IMR-90 (cell line): ENCODE measurements around the gene HIPK1. TPM values are rescaled to one million over a fixed set of nuclear protein-coding genes. Genes with fewer than 3 reads are reported as not detected.

Experiments used
- ATAC-seq: fragments of 200-7000 bp; cut with Tn5 transposase; 2 replicates; pipeline ENCODE4 v1.9.1; 2020; ENCODE audit warnings: low read depth, mild to moderate bottlenecking, moderate library complexity
- BruUV-seq: library from RNA; stranded (reverse); fragments of 400-500 nt; replicated peaks from 2 replicates; lab custom pipeline; 2021; lab: Mats Ljungman, UMichigan
- CTCF ChIA-PET: fragments of 300-600 bp; formaldehyde crosslinking; extraction: SDS; loops from one replicate; lab custom pipeline; 2021; ENCODE audit warnings: antibody characterized with exemption; lab: Yijun Ruan, JAX
- POLR2A ChIA-PET: fragments of 300-600 bp; sonication (Branson Sonifier 250); formaldehyde crosslinking; loops from one replicate; lab custom pipeline; 2022; ENCODE audit warnings: antibody characterized with exemption; ENCODE audit not compliant: unreplicated experiment; lab: Charles Lee
- DNase-seq: peaks from one replicate; pipeline ENCODE4 v3.0.0; 2013
- H2AFZ ChIP-seq: replicated peaks from 2 replicates; pipeline ENCODE3; 2013; ENCODE audit warnings: low read length, mild to moderate bottlenecking; ENCODE audit not compliant: poor library complexity
- H2AK5ac ChIP-seq: 2 replicates; pipeline ENCODE4 v1.6.1; 2013; ENCODE audit warnings: low read depth, low read length, inconsistent platforms
- H2AK9ac ChIP-seq: replicated peaks from 2 replicates; pipeline ENCODE3; 2013; ENCODE audit warnings: mild to moderate bottlenecking, low read depth, low read length, moderate library complexity; ENCODE audit not compliant: poor library complexity
- H2BK120ac ChIP-seq: 2 replicates; pipeline ENCODE4 v1.6.1; 2013; ENCODE audit warnings: low read depth, low read length, inconsistent platforms
- H2BK15ac ChIP-seq: 3 replicates; pipeline ENCODE4 v1.6.1; 2013; ENCODE audit warnings: low read depth, low read length, inconsistent platforms
- H2BK20ac ChIP-seq: 2 replicates; pipeline ENCODE4 v1.6.1; 2013; ENCODE audit warnings: low read depth, mild to moderate bottlenecking, inconsistent platforms, low read length, moderate library complexity
- H2BK5ac ChIP-seq: 2 replicates; pipeline ENCODE4 v1.6.1; 2013; ENCODE audit warnings: mild to moderate bottlenecking, low read depth, low read length, inconsistent platforms; ENCODE audit not compliant: poor library complexity, severe bottlenecking
- H3K14ac ChIP-seq: replicated peaks from 2 replicates; pipeline ENCODE4 v1.6.1; 2013; ENCODE audit warnings: low read depth, low read length, inconsistent platforms
- H3K18ac ChIP-seq: 2 replicates; pipeline ENCODE4 v1.6.1; 2013; ENCODE audit warnings: low read depth, low read length, control low read depth
- H3K23ac ChIP-seq: 2 replicates; pipeline ENCODE4 v1.6.1; 2013; ENCODE audit warnings: low read depth, low read length, inconsistent platforms
- H3K27ac ChIP-seq: 2 replicates; pipeline ENCODE4 v1.5.1; 2013; ENCODE audit warnings: mild to moderate bottlenecking, control low read depth, low read length; ENCODE audit not compliant: insufficient read depth
- H3K27me3 ChIP-seq: 2 replicates; pipeline ENCODE4 v1.6.1; 2013; ENCODE audit warnings: low read length; ENCODE audit not compliant: control insufficient read depth, insufficient read depth
- H3K36me3 ChIP-seq: 2 replicates; pipeline ENCODE4 v1.6.1; 2013; ENCODE audit warnings: low read length, mixed read lengths; ENCODE audit not compliant: control insufficient read depth, insufficient read depth
- H3K4ac ChIP-seq: 2 replicates; pipeline ENCODE4 v1.6.1; 2013; ENCODE audit warnings: low read depth, low read length, inconsistent platforms
- H3K4me1 ChIP-seq: 2 replicates; pipeline ENCODE4 v1.6.1; 2013; ENCODE audit warnings: low read length, mixed read lengths; ENCODE audit not compliant: control insufficient read depth, insufficient read depth
- H3K4me2 ChIP-seq: 2 replicates; pipeline ENCODE4 v1.6.1; 2013; ENCODE audit warnings: low read depth, mild to moderate bottlenecking, control low read depth, low read length, moderate library complexity
- H3K4me3 ChIP-seq: 2 replicates; pipeline ENCODE4 v1.5.1; 2013; ENCODE audit warnings: low read depth, mild to moderate bottlenecking, control low read depth, low read length, moderate library complexity; ENCODE audit not compliant: insufficient read depth
- H3K56ac ChIP-seq: 2 replicates; pipeline ENCODE4 v1.6.1; 2013; ENCODE audit warnings: low read length, inconsistent platforms; ENCODE audit not compliant: insufficient read depth; ENCODE audit errors: extremely low read depth
- H3K79me1 ChIP-seq, 2 experiments: 2 replicates each; pipeline ENCODE4 v1.6.1; 2013; ENCODE audit warnings: low read length in 2 of 2, inconsistent platforms in 1 of 2, low read depth in 1 of 2
- H3K9ac ChIP-seq: 2 replicates; pipeline ENCODE4 v1.6.1; 2013; ENCODE audit warnings: low read depth, low read length, control low read depth
- H3K9me1 ChIP-seq: 2 replicates; pipeline ENCODE4 v1.6.1; 2013; ENCODE audit warnings: low read length, inconsistent platforms; ENCODE audit not compliant: insufficient read depth
- H3K9me3 ChIP-seq: 2 replicates; pipeline ENCODE4 v1.6.1; 2013; ENCODE audit warnings: low read length; ENCODE audit not compliant: control insufficient read depth, insufficient read depth
- H4K20me1 ChIP-seq: 2 replicates; pipeline ENCODE4 v1.6.1; 2013; ENCODE audit warnings: low read length, inconsistent platforms; ENCODE audit not compliant: insufficient read depth
- H4K5ac ChIP-seq: 2 replicates; pipeline ENCODE4 v1.6.1; 2013; ENCODE audit warnings: mild to moderate bottlenecking, low read depth, low read length, control low read depth
- H4K8ac ChIP-seq, 2 experiments: 2 replicates each; pipeline ENCODE4 v1.6.1; 2013; ENCODE audit warnings: low read depth in 2 of 2, low read length in 2 of 2, control low read depth in 1 of 2, inconsistent platforms in 1 of 2
- H4K91ac ChIP-seq: 2 replicates; pipeline ENCODE4 v1.6.1; 2013; ENCODE audit warnings: low read depth, low read length, inconsistent platforms; ENCODE audit not compliant: insufficient read depth
- BHLHE40 ChIP-seq: fragments of 150-350 bp; IDR thresholded peaks from 2 replicates; pipeline ENCODE4 v1.6.1; 2016; ENCODE audit warnings: mild to moderate bottlenecking, low read depth, low read length
- ELK1 ChIP-seq: fragments of 150-350 bp; IDR thresholded peaks from 2 replicates; pipeline ENCODE4 v1.6.1; 2016; ENCODE audit warnings: low read depth, mild to moderate bottlenecking, low read length, moderate library complexity, borderline replicate concordance
- FOS ChIP-seq: fragments of 150-350 bp; IDR thresholded peaks from 2 replicates; pipeline ENCODE4 v1.6.1; 2016; ENCODE audit warnings: low read depth, low read length
- NFE2L2 ChIP-seq: fragments of 150-350 bp; IDR thresholded peaks from 2 replicates; pipeline ENCODE4 v1.6.1; 2016; ENCODE audit warnings: low read depth, mild to moderate bottlenecking, low read length
- RCOR1 ChIP-seq: IDR thresholded peaks from 2 replicates; pipeline ENCODE4 v1.6.1; 2012; ENCODE audit warnings: mild to moderate bottlenecking, low read length, improper control_type of control experiment; ENCODE audit not compliant: insufficient replicate concordance
- RFX5 ChIP-seq: IDR thresholded peaks from 2 replicates; pipeline ENCODE4 v1.8.0; 2012; ENCODE audit warnings: low read depth, mild to moderate bottlenecking, low read length, moderate library complexity
- USF2 ChIP-seq: fragments of 150-350 bp; IDR thresholded peaks from 2 replicates; pipeline ENCODE4 v1.6.1; 2017; ENCODE audit warnings: mild to moderate bottlenecking, antibody characterized with exemption, low read length, low read depth
- WGBS, 2 experiments: methylation state at CpG; one replicate each; pipeline versions ENCODE4 v1.1.5 to v1.1.7; 2013; ENCODE audit warnings: missing lambda C conversion rate in 2 of 2; ENCODE audit not compliant: insufficient read length in 1 of 2; ENCODE audit errors: extremely low coverage in 2 of 2; 5-methylcytosine and 5-hydroxymethylcytosine counted together
- dilution Hi-C: fragments of 300-500 bp; cut with HindIII; formaldehyde crosslinking; loops from one replicate; pipeline ENCODE4 v1.14.3; 2018; ENCODE audit warnings: low sequenced_read_pairs; ENCODE audit not compliant: unreplicated experiment
- in situ Hi-C: fragments of 300-500 bp; cut with MboI; formaldehyde crosslinking; loops from 3 replicates; pipeline ENCODE4 v1.14.3; 2019; ENCODE audit warnings: low sequenced_read_pairs, inconsistent platforms, mixed read lengths
- intact Hi-C: fragments of 100-400 bp; cut with micrococcal nuclease; formaldehyde crosslinking; loops from 2 replicates; pipeline ENCODE4 v1.10.0; 2022
- polyA plus RNA-seq, 3 experiments: library from polyadenylated mRNA; depleted of rRNA; stranded (reverse); fragments of >200 nt; gene quantifications; 2 replicates each; pipeline ENCODE4 v1.2.3, GENCODE V29; 2012; ENCODE audit warnings: low replicate concordance in 1 of 3
- total RNA-seq: library from RNA; depleted of rRNA; stranded (reverse); fragments of >200 nt; gene quantifications from 2 replicates; pipeline ENCODE4 v1.2.3, GENCODE V29; 2012

Gene HIPK1
- total and polyA plus RNA-seq, 2 of the 4 experiments (the other 2 are of a cell fraction) = 15.3 to 33.9 TPM

- no peak within 1 kb of the TSS for H2AFZ ChIP-seq
- intact Hi-C loops (no loop called here), in situ Hi-C loops (no loop called here), dilution Hi-C loops (no loop called here)
- no peak within 1 kb of the TSS for H3K56ac ChIP-seq
- no peak within 1 kb of the TSS for H3K4me3 ChIP-seq
- no peak within 1 kb of the TSS for H2AK5ac ChIP-seq
- no peaks in the 10 kb centered on the region for H4K20me1 ChIP-seq
- no peak for ATAC-seq
- H2BK5ac ChIP-seq = no peak within 1 kb of the TSS
- H3K36me3 ChIP-seq = no peaks in the 10 kb centered on the region
- no peaks in the 10 kb centered on the region for H3K9me3 ChIP-seq
- H3K4me1 ChIP-seq = no peaks in the 10 kb centered on the region
- H3K23ac ChIP-seq = no peak within 1 kb of the TSS
- no peak within 1 kb of the TSS for H4K8ac ChIP-seq
- H3K9me1 ChIP-seq = no peaks in the 10 kb centered on the region
- H2AK9ac ChIP-seq = no peak within 1 kb of the TSS
- H2BK15ac ChIP-seq = no peak within 1 kb of the TSS
- H2BK120ac ChIP-seq = no peak within 1 kb of the TSS
- no peak within 1 kb of the TSS for H3K9ac ChIP-seq
- no CpG with 5 or more reads among the region's 6 CpGs for WGBS, 2 experiments
- no peak within 1 kb of the TSS for H4K5ac ChIP-seq
- H3K18ac ChIP-seq = no peak within 1 kb of the TSS
- H3K79me1 ChIP-seq = no peaks in the 10 kb centered on the region
- BruUV-seq = no TSS peak
- no peak for DNase-seq
- POLR2A ChIA-PET = no interaction called here
- no peaks in the 10 kb centered on the region for H3K27me3 ChIP-seq
- no peak within 1 kb of the TSS for H3K27ac ChIP-seq
- no peak within 1 kb of the TSS for H4K91ac ChIP-seq
- CTCF ChIA-PET = no interaction called here
- TF ChIP-seq FOS (no peak), RCOR1 (no peak), ELK1 (no peak), USF2 (no peak), NFE2L2 (no peak), RFX5 (no peak), BHLHE40 (no peak)
- no peak within 1 kb of the TSS for H3K14ac ChIP-seq
- H2BK20ac ChIP-seq = no peak within 1 kb of the TSS
- no peak within 1 kb of the TSS for H3K4me2 ChIP-seq
- H3K4ac ChIP-seq = no peak within 1 kb of the TSS
These were observed 41.5 kb upstream of the HIPK1 start, which contains the start of gene BCL2L15 for GRCh38 chr1:113887402-113888175. TSS of gene BCL2L15 (minus strand) at chr1:113887581. CDS start at chr1:113887375, 206 bp downstream.
